Body of pancreas (tissue), 4 donors: ENCODE results near the gene ZNF177.

Experiments used
- POLR2A ChIP-seq, 3 donors: fragments of 450-650 bp; IDR thresholded peaks; one replicate each; pipeline ENCODE4 v1.6.1; 2016; ENCODE audit warnings: antibody characterized with exemption in 3 of 3, mild to moderate bottlenecking in 2 of 3
- TF ChIP-seq, protein P1 (sequence below), 7 experiments: fragments of 450-650 bp in 4 of 7; fragments of 200-600 bp in 3 of 7; sonication (generic) in 3 of 7; IDR thresholded peaks; one replicate each; pipeline ENCODE4 v1.5.1; 2016 to 2019; ENCODE audit warnings: antibody characterized with exemption in 7 of 7

DNA sequence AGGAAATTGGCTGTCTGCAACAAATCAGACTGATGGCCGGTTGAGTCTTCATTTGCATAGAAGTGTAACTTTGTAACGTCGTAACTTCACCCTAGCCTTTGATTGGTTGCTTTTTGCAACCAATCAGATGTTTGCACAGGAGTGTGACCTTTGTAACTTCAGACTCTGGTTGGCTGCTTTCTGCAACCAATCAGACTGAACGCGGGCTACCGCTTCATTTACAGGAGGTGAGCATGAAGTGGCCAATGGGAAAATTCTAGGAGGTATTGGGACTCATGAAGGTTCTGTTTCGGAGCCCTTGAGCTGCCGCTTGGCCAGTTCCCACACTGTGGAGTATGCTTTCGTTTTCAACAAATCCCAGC, 39.3 kb upstream of the ZNF177 start:
- TF ChIP-seq, protein P1, sequence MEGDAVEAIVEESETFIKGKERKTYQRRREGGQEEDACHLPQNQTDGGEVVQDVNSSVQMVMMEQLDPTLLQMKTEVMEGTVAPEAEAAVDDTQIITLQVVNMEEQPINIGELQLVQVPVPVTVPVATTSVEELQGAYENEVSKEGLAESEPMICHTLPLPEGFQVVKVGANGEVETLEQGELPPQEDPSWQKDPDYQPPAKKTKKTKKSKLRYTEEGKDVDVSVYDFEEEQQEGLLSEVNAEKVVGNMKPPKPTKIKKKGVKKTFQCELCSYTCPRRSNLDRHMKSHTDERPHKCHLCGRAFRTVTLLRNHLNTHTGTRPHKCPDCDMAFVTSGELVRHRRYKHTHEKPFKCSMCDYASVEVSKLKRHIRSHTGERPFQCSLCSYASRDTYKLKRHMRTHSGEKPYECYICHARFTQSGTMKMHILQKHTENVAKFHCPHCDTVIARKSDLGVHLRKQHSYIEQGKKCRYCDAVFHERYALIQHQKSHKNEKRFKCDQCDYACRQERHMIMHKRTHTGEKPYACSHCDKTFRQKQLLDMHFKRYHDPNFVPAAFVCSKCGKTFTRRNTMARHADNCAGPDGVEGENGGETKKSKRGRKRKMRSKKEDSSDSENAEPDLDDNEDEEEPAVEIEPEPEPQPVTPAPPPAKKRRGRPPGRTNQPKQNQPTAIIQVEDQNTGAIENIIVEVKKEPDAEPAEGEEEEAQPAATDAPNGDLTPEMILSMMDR (IDR thresholded peaks at IDR 0.05) = no peak
- no peak for TF ChIP-seq POLR2A (IDR thresholded peaks at IDR 0.05)
